NCI-H1930 (cell line): ENCODE measurements around the gene NXPH1.

Experiments
- DNase-seq, 2 experiments: peaks; one replicate each; lab custom pipeline; 2025; lab: John Stamatoyannopoulos, UW

NXPH1 gene

DNA sequence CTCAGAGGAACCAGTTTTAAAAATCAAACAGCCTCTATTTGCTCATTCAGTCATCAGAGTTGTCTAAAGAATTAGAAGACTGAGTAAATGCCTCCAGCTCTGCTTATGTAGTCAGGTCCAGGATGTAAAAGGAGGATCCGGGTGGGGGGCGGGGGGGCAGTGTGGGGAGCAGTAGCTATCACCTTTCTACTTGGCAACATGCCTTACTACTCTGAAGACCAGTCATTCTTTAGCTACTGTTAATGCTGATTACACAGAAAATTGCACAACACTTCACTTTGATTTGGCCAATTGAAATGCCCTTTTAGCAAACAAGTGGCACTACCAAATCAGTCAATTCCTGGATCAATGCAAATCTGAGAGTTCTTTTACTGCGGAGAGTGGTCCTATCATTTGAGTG is 164.2 kb downstream of the NXPH1 start:
- no peak for DNase-seq

DNA sequence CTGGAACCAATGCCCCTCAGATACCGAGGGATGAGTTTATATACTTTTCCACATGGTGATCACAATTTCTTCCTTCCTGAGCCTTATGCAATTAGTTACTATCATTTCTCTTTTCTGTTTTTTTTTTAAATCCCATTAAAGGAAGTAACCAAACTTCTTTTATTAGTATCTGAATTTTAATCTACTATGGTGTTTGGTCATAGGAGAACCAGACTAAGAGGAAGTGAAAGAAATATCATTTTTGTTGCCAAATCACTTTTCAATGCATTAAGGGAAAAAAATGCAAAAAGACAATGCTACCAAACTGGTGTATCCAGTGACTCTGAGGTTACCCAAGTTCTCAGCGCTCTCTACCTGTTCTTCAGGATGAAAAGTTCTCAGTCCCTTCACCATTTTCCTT is 167.7 kb downstream of the NXPH1 start:
- no peak for DNase-seq

DNA sequence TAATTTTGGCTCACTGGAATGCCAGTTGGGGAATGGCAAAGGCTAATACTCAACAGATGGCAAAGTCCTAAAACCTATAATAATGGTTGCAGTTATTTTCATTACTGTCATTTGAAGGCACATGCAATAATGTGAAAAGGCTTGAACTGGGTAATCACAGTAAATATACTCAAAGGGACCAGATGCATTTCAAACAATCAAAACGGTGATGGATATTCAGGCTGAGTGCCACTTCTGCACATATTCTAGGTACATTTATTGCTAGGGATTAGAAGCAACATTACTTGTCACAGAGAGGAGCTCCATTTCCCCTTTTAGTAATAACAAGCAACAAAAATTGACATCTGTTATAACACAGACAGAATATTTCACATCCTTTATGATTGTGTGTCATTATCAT is 171.8 kb downstream of the NXPH1 start:
- peak; percentile 2 to 14 for DNase-seq

DNA sequence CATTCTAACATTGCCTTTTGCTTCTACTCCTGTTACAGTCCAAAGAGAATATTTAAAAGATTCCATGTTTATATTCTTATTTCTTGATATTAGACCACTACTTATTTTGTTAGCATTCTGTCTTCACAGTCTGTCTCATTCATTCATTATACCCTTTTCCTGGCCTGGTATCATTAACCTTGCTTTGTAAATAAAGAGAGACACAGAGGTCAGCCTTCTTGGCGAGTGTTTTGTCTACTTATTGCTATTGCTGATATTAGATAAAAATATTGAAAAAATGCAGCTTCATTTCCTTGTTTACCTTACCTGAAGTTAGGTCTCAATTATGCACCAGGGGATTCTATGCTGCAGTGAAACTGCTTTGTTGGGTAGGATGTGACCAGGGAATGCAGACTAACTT is 179.2 kb downstream of the NXPH1 start:
- no peak for DNase-seq

DNA sequence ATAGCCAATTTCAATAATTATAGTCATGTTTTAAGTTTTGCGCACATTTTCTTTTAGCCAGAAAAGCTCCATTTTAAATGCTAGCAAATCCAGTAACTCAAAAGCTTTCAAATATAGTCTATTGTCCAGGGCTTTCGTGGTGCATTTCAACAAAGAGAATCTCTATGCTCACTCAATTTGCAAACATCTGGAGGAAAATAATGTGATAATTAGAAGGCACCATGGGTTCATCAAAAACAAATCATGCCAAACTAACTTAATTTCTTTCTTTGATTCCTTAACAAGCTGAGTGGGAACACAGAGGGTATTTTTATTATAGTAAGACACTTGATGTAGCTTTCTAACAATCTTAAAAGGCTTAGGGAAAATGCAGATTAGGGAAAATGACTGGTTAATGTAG is 179.8 kb downstream of the NXPH1 start:
- no peak for DNase-seq

DNA sequence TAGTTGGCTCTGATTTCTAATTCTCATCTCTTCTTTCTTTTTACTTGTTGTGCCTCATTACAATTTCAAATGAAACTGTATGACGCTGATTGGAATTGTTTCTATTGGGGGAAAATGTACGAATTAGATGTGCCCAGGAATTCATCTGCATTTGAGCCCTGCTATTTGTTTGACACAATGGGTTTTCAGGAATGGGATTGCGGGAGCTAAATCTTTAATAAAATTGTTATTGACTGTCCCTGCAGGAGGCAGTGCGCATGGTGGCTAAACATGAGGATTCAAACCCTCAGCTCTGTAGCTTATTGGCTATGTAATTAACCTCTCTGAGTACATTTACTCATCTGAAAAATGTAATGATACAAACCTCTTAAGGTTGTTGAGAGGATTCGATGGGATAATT is 181.6 kb downstream of the NXPH1 start:
- no peak for DNase-seq

DNA sequence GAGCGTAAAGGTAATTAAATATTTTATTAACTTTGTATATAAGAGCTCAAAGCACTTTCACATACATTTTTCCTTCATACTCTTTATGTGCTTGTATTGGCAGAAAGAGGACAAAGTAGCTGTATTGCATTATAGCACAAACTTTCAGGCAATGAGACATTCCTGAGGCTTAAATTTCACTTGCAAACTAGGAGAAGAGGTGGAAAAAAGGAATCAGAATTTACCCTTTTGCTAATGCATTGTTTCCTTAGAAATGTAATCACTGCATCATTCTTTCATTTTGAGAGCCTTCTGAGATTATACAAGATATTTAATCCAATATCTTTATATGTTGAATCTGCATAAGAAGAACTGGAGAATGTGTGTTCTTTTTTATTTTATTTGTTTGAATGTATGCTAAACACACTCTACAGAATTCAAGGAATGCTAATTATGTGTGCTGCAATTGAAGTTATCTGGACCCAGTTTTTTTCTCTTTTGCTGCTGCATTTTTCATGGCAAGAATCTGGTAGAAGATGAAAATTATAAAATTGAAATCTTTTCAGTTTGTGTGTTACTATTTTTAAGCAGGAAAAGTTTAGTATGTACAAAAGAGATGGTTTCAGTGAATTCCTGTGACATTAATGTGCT is 185.1 kb downstream of the NXPH1 start:
- no peak for DNase-seq

DNA sequence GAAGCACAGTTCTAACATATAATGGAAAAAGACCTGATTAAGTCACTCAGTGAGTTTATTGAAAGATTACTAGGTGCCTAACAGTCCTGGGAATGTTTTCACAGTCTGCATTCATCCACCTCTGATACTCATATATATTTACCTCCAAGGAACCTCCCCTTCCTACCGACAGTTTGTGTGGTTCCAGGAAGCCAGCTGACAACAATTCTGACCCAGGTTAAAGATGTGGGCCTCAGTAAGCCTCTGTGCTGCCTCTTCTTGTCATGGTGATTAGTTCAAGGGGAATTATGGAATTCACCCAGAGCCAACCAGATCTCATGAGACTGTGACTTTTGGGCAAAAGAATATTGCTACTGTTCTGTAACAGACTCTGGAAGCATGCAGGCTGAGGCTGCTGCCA is 186.8 kb downstream of the NXPH1 start:
- DNase-seq: no peak

DNA sequence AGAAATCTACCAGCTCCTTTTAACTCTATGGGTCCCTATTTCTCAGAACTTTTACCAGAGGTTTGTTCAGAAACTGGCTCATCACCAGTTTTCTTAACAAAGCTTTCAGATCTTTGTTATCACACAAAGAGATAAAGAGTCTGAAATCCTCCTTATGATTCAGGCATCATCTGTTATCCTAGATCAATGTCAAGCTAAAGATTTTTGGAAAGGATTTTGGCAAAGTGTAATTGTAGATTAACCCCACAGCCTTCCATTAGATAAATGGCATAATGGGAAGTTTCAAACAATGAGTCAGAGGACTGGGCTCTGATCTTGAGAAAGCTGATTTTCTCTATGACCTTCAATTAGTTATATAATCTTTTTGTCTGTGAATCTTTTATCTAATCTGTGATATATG is 192.2 kb downstream of the NXPH1 start:
- no peak for DNase-seq

DNA sequence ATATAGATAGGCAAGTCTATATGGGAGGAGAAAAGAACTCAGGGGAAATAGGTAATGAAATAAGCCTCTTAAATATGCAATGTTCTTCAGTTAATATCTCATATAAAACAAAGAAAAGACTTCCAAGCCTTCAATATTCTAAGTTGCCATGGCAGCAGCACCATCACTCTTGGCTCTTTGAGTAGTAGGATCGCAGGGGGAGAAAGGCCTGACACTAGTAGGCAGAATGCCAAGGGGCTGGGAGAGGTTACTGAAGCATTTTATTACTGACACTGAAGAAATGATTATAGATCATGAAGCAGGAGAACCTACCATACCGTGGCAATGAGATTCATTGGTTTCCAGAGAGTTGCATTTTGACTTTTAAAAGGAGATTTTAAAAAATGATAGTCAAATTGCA is 193.9 kb downstream of the NXPH1 start:
- no peak for DNase-seq

DNA sequence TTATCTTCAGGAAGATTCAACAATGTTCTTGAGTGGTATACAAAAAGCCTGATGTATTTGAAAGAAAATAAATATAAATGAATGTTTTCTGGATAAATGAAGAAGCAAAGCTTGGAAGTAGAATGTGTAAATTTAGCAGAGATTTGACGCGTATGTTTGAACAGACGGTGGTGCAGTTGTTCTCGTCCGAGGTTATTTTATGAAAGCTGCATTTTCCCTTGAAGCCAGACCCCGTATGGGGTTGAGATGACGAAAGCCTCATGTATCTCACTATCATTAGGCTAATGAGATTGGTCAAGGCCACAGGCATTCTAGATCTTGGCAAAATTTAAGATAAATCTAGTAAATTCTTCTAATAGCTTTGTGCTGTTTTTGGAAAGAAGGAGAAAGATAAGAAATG is 195.2 kb downstream of the NXPH1 start:
- no peak for DNase-seq

DNA sequence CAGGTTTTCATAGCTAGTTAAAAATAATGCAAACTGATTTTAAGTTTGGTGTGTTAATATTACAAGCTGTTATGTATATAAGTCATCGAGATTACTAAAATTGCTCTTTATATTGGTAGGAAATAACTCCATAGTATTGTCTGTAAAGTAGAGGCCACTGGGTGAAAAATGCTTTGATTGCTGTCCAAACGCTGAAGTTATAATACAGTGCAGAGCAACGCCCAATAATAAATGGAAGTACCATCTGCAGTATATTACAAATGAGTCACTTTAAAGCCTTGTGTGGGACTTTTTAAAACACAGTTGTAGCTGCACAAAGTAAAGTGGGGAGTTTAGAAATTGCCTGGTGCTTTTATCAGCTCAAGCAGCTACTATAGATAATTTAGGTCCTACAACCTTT is 196.1 kb downstream of the NXPH1 start:
- DNase-seq: no peak

DNA sequence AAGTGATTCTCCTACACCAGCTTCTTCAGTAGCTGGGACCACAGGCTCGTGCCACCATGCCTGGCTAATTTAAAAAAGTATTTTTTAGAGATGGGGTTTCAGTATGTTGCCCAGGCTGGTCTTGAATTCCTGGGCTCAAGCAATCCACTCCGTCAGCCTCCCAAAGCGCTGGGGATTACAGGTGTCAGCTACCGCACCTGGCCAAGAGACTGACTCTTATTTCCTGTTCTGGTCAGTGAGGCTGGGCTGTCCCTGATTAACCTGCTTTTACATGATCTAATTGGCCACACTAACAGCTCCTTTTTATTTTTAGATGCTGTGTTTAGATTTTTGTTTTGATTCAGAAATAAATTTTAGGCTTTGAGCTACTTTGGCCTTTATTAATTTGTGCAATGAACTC is 203.9 kb downstream of the NXPH1 start:
- DNase-seq: no peak

DNA sequence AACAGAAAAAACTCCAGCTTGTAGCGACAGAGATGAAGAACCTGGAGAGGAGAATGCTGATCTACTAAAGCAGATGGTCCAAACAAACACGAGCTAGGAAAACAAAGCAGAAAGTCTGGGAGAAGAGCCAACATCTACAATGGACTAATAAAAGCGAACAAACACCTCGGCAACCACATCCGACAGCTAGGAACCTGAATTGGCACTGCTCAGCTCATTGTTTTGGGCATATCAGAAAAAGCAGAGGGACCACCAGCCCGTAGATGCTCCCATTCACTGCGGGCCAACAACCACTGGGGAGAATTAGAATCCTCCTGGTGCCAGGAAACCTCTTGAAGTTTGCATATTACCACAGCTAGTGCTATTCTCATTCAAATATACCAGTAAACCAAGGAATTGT is 204.7 kb downstream of the NXPH1 start:
- DNase-seq: peak; percentile 93 to 94

DNA sequence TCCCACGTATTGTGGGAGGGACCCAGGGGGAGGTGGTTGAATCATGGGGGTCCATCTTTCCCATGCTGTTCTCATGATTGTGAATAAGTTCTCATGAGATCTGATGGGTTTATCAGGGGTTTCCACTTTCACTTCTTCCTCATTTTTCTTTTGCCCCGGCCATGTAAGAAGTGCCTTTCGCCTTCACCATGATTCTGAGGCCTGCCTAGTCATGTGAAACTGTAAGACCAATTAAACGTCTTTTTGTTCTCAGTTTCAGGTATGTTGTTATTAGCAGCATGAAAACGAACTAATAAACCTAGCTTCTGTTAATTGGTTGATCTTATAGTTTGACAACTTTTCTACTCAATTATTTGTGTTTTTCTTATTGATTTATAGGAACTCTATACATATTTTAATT is 206.3 kb downstream of the NXPH1 start:
- no peak for DNase-seq

DNA sequence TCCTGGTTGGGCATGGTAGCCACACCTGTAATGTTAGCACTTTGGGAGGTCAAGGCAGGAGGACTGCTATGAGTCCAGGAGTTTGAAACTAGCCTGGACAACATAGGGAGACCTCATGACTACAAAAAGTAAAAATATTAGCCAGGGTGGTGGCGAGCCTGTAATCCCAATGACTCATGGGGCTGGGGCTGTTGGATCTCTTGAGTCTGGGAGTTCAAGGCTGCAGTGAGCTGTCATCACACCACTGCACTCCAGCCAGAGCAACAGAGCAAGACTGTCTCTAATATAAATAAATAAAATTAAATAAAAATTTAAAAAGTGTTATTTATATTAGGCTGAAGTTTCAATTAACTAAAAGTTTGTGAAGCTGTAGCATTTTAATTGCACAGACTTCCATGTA is 207.3 kb downstream of the NXPH1 start:
- DNase-seq: no peak

DNA sequence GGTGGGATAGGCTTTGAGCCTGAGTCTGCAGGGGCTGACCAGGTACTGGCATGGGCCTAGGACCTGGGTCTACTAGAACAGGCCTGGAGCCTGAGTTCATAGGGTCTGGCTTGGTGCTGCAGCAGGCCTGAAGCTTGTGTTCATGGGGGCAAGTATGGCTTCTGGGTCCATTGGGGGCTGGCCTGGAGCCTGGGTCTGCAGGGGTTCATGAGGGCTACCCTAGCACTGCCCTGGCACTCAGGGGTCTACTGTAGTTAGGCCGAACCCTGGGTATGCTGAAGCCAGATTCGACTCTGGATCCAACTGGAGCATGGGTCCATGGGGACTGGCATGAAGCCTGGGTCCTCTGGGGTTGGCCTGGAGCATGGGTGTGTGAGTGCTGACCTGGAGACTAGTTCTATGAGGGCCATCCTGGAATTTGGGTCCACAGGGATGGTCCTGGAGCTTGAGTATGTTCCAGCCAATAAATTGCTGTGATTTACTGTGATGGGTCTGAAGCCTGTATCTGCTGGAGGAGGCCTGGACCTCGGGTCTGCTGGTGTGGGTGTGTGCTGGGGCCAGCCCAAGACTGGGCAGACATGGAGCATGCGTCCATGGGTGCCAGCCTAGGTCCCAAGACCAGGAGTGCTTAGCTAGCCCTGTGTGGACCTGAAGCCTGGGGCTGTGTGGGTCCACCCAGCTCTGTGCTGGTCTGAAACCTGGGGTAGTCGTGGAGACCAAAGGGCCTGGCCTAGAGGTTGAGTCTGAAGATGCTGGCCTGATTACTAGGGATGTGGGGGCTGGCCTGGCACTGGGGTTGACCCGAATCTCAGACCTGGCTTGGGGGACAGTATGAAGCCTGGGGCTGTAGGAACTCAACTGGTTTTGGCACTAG is 235.5 kb downstream of the NXPH1 start:
- no peak for DNase-seq

DNA sequence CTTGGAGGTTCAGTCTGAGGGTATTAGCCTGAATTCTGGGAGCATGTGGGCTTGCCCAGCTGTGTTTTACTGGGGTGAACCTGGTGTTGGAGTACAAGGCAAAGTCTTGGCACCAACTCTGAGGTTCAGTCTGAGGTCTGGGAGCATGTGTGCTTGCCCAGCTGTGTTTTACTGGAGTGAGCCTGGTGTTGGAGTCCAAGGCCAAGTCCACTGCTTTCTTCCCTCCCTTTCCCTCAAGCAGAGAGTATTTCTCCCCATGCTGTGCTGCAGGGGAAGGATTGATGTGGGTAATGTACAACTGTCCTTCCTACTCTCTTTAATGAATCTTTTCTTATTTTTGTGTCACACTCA is 236.1 kb downstream of the NXPH1 start:
- DNase-seq: no peak

DNA sequence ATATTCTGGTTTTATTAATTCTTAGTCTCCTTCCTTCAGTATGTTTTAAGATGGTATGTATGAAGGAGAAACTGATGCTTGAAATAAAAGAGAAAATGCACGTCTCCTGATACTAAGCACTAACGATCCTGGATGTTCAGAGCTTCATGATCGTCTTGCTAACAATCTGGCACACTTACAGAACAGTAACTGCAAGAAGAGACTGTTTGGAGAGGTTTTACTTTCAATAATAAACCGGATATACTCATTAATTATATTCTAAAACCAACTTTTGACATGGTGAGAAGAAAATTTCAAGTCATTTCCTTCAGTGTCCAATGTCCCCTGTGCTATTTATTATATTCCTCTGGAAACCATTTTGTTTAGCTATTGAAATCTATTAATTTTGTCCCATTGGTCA is 251.0 kb downstream of the NXPH1 start:
- no peak for DNase-seq

DNA sequence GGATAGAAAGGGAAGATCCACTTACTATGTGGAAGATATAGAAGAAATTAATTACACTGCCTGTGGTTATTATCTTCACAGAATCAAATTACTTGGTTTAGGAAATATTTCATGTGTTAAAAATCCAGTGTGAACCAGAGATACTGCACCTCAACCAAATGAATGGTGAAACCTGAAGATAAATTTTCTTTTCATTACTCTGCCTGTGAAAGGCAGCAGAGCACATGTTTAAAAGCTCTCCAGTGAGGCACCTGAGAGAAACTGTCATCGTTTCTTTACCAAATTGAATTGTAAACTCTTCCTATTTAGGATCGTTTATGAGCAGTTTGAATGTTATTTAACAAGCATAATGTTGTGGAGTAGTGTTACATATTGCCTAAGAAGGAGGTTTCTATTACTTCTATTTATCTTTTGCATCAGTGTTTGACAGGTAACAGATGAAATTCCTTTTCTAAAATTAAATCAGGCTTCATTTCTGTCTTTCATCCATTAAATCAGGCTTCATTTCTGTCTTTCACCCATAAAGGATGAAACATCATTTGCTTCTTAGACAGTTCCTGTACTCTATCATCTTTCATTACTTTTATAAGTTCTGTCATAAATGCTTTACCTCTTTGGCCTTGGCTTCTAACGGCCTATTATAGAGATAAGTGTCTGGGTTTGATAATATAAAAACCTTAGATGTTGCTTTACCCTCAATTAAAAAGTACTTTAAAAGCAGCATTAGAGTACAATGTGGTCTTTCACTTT is 266.6 kb downstream of the NXPH1 start:
- peak; percentile 30 to 53 for DNase-seq

DNA sequence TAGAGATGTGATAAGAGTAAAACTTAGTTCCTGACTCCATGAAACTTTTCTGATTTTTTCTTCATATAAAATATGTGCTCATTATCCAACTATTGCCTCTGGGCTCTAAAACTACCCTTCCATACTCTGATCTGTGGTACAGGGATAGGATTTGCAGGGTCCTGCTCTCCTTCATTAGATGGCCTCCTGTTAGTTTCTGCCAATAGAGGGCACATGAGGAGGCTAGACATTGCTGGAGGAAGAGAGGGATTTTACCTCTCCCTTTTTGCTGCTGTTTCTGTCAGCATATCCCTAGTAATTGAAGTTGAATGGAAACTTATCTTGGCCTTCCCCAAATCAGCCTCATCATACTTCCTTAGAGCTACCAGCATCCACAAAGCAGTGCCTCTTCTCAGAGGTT is 269.4 kb downstream of the NXPH1 start:
- DNase-seq: no peak

DNA sequence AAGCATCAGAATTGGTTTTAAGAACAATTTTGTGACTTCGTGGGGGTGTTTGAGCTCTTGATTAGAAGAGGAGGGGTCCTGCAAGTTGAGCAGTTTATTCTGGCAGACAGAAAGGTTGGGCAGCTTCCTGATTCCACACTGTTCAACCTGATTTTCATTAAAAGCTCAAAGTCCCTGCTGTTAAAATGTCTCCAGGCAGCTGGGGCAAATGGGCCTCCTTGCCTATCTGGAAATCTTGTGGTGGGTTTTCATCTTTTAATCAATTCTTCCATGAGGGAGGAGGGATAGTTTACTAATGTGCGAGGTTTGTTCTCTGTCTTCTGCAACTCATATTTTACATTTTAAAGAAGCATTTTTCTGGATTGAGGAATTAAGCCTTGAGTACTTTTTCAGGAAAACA is 276.7 kb downstream of the NXPH1 start:
- no peak for DNase-seq

DNA sequence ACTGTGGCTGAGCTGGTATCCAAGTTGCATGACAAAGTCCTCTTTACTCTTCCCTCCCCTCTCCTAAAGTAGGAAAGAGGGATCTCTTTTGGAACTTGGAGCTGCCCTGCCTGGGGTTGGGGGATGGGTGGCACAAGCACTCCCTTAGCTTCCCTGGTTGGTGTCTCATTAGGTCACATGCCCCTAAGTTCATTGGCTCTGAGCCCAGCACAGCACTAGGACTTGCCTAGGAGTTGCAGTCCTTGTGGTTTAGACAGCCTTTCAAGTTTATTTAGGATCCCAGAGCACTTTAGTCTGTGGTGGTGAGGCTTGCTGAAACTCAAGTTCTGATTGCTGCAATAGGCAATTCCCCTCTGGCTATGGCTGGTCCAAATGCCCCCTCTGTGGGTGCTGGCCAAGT is 281.4 kb downstream of the NXPH1 start:
- no peak for DNase-seq
